Cerebellar nuclear complex (tissue), 1 donor: ENCODE data around the gene ABTB2.
"Not testable (repeated sequence)": the region's sequence is repeated elsewhere in the genome, so short reads cannot be mapped to it uniquely, and the experiment has no call there.

ENCODE experiments used
- DNase-seq, 2 experiments: peaks; one replicate each; lab custom pipeline; 2025; lab: John Stamatoyannopoulos, UW

The ABTB2 gene

DNA sequence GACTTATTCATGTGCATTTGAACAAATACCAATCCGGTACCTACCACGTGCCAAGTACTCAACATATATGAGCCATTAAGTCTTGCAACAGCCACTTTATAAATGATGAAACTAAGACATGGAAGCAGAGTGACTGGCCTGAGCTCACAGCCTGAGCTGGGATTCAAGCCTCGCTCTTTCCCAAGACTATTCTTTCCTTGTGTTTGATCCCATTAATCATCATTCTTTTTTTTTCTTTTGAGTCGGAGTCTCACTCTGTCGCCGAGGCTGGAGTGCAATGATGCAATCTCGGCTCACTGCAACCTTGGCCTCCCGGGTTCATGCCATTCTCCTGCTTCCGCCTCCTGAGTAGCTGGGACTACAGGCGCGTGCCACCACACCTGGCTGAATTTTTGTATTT is 119.3 kb downstream of the ABTB2 start:
- no peak for DNase-seq

DNA sequence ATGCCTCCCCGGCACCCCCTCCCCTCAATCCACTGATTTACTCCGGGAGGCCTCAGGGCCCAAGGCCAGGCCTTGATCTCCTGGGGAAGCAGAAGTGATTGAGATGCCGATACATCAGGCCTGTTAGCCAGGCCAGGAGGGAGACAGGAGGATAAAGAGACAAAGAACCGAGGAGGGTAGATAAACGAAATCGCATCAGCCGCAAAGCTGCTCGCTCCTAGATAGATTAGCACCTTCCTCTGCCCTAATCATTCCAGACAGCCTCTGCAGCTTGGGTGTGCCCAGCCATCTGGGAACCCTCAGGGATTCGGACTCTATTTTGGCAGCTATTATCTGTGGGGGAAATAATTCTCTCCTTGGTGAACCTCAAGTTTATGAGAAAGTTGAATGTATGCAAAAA is 121.2 kb downstream of the ABTB2 start:
- no peak for DNase-seq

GRCh38 chr11:34235591-34236071 is 122.2 kb downstream of the ABTB2 start:
- no peak for DNase-seq

DNA sequence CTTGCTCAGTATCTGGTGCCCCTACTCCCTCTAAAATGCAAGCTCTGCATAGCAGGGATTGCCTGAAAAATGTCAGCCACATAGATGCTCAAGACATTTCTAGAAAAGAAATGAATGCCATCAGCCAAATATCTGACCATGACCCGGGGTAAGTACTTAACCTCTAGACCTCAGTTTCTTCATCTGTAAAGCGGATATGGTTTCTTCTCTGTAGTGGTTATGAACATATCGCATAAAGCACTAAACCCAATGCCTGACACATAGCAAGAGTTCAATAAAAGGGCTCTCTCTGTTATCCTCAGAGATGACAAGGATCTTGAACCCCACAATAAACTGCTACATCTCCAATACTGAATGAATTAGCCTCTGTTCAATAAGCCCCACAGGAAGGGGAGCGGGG is 122.6 kb downstream of the ABTB2 start:
- no peak for DNase-seq

GRCh38 chr11:34234086-34234740 is 123.6 kb downstream of the ABTB2 start:
- no peak for DNase-seq

DNA sequence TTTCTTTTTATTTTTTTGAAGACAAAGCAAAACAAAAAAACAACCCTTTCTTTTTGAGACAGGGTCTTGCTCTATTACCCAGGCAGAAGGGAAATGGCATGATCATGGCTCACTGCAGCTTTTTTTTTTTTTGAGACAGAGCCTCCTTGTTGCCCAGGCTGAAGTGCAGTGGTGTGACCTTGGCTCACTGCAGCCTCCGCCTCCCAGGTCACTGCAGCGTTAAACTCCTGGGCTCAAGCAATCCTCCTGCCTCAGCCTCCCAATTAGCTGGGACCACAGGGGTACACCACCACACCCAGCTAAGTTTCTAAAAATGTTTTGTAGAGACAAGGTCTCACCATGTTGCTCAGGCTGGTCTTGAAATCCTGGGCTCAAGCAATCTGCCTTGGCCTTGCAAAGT is 124.6 kb downstream of the ABTB2 start:
- DNase-seq: no peak

- DNase-seq: no peak
Measured at GRCh38 chr11:34232807-34233206, 125.0 kb downstream of the ABTB2 start.

DNA sequence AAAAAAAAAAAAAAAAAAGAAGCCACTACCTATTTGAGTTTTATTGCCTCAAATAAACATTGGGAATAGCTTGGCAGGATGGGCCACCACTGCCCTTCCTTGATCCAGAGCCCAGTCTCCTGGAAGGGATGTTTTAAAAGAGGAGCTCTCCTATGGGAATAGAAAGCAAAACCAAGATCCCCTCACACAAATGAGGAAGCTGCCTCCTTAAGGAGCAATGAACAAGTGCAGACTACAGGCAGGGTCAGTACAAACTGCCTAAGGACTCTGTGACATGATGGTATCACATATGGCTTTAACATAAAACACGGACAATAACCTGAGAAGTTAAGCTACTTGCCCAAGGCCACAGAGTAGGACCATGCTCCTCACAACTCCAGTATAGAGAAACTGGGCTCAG is 131.6 kb downstream of the ABTB2 start:
- no peak for DNase-seq

DNA sequence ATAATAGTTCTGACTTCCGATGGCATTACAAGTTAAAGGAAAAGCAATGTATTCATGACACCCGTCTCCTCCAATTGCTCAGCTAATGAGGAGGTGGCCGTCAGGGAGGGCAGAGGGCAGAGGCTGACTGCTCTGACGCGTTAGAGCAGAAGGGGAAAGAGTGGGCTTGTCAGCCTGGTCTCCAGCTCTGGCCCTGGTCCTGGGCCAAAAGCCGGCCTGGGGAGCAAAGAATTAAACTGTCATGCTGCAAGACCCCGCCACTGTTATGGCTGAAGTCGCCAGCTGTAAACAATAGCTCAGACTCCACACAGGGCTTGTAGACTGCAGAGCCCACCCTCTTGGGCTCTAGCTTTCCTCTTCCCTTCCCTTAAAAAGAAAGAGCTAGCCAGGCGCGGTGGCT is 132.7 kb downstream of the ABTB2 start:
- DNase-seq: no peak

GRCh38 chr11:34224434-34224966 is 133.3 kb downstream of the ABTB2 start:
- no peak for DNase-seq

GRCh38 chr11:34223907-34224306 is 133.9 kb downstream of the ABTB2 start:
- DNase-seq: no peak

GRCh38 chr11:34223021-34223813 is 134.6 kb downstream of the ABTB2 start:
- no peak for DNase-seq

DNA sequence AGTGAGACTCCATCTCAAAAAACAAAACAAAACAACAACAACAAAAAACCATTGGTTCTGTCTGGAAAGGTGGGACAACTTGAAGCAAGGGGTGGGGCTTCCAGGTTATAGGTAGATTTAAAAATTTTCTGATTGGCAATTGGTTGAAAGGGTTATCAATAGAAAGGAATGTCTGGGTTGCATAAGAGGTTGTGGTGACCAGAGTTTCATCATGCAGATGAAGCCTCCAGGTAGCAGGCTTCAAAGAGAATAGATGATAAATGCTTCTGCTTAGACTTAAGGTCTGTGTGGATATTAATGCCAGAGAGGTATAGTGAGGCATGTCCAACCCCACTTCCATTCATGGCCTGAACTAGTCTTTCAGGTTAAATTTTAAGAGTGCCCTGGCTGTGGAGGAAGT is 135.8 kb downstream of the ABTB2 start:
- DNase-seq: no peak

DNA sequence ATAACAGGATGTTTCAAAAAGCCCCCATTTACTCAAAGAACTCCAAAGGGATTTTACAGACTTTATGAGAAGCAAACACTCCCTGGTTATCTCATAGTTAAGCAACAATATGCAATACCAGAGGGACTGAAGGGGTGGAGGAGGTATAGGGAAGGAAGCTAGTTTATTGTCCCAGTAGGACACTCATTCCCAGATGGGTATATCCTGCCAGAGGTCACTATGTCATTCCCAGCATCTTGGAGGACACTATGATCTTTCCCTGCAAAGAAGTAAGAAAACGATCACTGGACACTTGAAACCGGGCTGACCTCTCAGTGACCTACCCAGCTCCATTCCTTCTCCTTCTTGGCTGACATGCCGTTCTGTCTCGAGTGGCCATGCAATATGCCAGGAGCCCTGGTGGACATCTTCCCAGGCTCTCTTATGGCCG is 137.9 kb downstream of the ABTB2 start:
- no peak for DNase-seq

DNA sequence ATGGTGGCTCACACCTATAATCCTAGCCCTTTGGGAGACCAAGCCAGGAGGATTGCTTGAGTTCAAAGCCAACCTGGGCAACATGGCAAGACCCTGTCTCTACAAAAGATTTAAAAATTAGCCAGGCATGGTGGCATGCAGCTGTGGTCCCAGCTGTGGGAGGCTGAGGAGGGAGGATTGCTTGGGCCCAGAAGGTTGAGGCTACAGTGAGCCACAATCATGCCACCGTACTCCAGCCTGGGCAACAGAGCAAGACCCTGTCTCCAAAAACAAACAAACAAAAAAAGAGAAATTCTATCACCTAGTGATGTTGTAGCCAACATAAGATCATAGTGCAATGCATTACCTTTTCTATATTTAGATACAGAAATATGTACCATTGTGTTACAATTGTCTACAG is 138.5 kb downstream of the ABTB2 start:
- DNase-seq: no peak

DNA sequence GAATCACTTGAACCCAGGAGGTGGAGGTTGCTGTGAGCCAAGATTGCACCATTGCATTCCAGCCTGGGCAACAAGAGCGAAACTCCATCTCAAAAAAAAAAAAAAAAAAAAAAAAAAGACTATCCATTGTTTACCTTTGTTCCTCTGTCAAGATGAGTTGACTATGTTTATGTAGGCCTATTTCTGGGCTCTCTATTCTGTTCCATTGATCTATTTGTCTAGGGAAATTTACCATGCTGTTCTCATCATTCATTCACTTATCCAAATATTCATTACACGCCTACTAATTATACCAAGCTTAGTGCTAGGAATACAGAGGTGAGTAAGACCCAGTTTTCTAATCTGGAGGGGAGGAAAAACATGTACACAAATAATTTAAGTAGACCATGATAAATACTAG is 139.1 kb downstream of the ABTB2 start:
- not testable (repeated sequence) for DNase-seq

DNA sequence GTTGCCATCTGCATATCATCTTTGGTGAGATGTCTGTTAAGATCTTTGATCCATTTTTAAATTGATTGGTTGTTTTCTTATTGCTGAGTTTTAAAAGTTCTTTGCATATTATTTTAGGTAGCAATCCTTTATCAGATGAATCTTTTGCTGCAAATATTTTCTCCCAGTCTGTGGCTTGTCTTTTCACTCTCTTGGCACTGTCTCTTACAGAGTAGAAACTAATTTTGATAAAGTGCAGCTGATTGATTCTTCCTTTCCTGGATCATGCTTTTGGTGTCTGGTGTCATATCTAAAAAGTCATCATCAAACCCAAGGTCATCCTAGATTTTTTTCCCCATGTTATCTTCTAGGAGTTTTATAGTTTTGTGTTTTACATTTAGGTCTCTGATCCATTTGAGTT is 139.7 kb downstream of the ABTB2 start:
- DNase-seq: no peak

GRCh38 chr11:34216706-34217105 is 141.1 kb downstream of the ABTB2 start:
- DNase-seq: no peak

- DNase-seq: no peak
Measured at GRCh38 chr11:34215806-34216453, 141.9 kb downstream of the ABTB2 start.

GRCh38 chr11:34214961-34215805 is 142.6 kb downstream of the ABTB2 start:
- DNase-seq: no peak

DNA sequence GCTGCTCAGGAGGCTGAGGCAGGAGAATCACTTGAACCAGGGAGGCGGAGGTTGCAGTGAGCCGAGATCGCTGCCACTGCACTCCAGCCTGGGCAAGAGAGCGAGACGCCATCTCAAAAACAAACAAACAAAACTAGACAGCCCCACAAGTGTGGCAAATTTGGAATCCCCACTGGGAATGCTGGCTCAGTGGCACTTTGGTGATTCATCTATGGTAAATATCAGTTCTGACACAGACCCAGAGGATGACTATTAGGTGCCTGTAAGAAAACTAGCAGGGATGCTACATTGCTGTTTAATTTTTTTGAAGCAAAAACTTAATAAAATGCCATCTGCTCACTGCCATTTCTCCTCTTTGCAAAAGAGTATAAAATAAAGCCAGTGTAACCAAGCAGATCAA is 144.4 kb downstream of the ABTB2 start:
- DNase-seq: no peak

- no peak for DNase-seq
Measured at GRCh38 chr11:34212566-34212965, 145.2 kb downstream of the ABTB2 start.
